GM06990 (cell line): ENCODE measurements around the gene RNASET2.

Experiments used
- DNase-seq: peaks from one replicate; pipeline ENCODE4 v3.0.0-alpha.2; 2011; ENCODE audit not compliant: insufficient read length; ENCODE audit errors: extremely low read depth
- H3K27me3 ChIP-seq: replicated peaks from 2 replicates; pipeline ENCODE4 v1.6.0; 2011; ENCODE audit warnings: low read length; ENCODE audit not compliant: control insufficient read depth, insufficient read depth
- H3K36me3 ChIP-seq: 2 replicates; pipeline ENCODE4 v1.5.1; 2011; ENCODE audit warnings: low read length; ENCODE audit not compliant: control insufficient read depth, insufficient read depth
- H3K4me3 ChIP-seq: replicated peaks from 2 replicates; pipeline ENCODE4 v1.5.1; 2011; ENCODE audit warnings: low read depth, mild to moderate bottlenecking, control low read depth, low read length
- CTCF ChIP-seq: IDR thresholded peaks from 2 replicates; pipeline ENCODE4 v1.5.1; 2011; ENCODE audit warnings: low read length, control low read depth, mild to moderate bottlenecking, inconsistent platforms; ENCODE audit not compliant: insufficient read depth, poor library complexity, severe bottlenecking

Gene RNASET2

DNA sequence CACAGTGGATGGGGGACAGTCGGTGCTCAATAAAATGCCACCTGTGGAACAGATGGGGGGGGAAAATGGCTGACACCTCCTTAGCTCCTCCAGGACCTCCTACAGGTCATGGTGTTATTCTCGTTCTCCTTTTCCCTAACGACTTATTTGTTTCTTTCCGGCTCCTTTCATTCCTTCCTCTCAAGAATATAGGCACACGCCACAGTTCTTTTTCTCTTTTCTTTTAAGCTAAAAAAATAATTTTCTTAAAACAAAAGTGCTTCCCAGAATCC, 1.4 kb upstream of the RNASET2 start:
- Histone ChIP-seq H3K36me3 (no peaks in the 10 kb centered on the region), H3K27me3 (no peaks in the 10 kb centered on the region), H3K4me3 (peak overlapping the region; percentile 69)
- DNase-seq = no peak
- TF ChIP-seq CTCF = no peak

- peak; percentile 9 for TF ChIP-seq CTCF
- H3K36me3 ChIP-seq = peaks cover under 1% of the 10 kb centered on the region; the same call in 1 of the 2 replicates
- peak; percentile 82 for DNase-seq
- H3K27me3 ChIP-seq = no peaks in the 10 kb centered on the region
- H3K4me3 ChIP-seq = peak overlapping the region; percentile 69
These were observed 896 bp upstream of the RNASET2 start for GRCh38 chr6:166957087-166957804.

DNA sequence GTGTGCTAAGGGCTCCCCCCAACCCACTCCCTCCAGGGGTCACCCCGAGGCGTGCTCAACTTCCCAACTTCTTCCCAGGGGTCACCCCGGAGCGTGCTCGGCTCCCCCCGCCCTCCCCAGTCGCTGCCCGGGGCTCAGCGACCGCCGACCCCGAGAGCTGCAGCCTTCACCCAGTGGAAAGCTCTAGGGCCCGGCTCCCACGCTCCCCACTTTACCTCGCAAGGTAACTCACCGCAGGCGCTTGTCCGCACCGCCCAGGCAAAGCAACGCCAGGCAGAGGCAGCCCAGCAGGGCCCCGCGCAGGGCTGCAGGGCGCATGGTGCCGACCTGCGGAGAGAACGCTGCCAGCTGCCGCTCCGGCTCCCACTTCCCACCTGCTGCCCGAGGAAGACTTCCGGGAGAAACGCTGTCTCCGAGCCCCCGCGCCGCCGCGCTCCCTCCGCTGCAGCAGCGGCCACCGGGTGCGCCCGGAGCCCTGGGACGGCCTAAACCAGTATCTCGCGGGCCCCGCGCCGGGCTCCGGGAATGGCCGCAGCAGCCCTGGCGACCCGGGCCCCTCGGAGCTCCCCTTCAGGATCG, 396 bp downstream of the RNASET2 start:
- Histone ChIP-seq H3K36me3 (peaks cover 2% of the 10 kb centered on the region), H3K27me3 (no peaks in the 10 kb centered on the region), H3K4me3 (peak overlapping the region; percentile 69)
- no peak for DNase-seq
- TF ChIP-seq CTCF = no peak

GRCh38 chr6:166955121-166955864, 1.1 kb downstream of the RNASET2 start:
- DNase-seq = peak; percentile 59
- H3K27me3 ChIP-seq = no peaks in the 10 kb centered on the region
- TF ChIP-seq CTCF = no peak
- H3K4me3 ChIP-seq = peak overlapping the region; percentile 69
- peaks cover 2% of the 10 kb centered on the region for H3K36me3 ChIP-seq

DNA sequence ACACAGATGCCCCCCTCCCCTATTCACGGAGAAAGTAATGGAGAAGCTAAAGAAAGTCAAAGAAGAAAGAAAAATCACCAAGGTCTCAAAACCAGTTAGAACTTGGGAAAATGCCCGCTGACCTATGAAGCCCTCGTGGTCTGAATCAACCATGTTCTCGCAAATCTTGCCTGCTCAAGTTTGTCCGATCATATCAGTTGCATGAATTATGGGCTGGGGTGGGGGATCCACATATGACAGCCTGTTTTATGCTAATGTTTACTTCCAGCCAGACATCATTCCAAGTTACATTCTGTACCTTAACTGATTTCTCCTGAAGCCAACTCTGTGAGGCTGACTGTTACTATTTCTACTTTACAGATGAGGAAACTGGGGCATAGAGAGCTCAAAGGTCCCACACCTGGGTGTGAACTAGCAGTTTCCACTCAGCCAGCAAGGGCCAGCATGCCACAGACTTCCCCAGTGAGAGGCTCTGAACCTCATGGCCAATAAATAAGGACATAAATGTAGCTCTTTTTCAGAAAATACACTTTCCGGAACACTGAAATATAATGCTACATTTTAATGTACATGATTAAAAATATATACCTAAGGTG, 2.1 kb downstream of the RNASET2 start:
- TF ChIP-seq CTCF = no peak
- Histone ChIP-seq H3K36me3 (peaks cover 2% of the 10 kb centered on the region), H3K27me3 (no peaks in the 10 kb centered on the region), H3K4me3 (peak overlapping the region; percentile 69)
- no peak for DNase-seq
